HG03571 (cell line): ENCODE data around the gene ANKRD11.

Source experiments
- ATAC-seq: cut with Tn5 transposase; IDR thresholded peaks from one replicate; pipeline ENCODE4 v1.9.1; 2021; ENCODE audit not compliant: unreplicated experiment

ANKRD11 gene

DNA sequence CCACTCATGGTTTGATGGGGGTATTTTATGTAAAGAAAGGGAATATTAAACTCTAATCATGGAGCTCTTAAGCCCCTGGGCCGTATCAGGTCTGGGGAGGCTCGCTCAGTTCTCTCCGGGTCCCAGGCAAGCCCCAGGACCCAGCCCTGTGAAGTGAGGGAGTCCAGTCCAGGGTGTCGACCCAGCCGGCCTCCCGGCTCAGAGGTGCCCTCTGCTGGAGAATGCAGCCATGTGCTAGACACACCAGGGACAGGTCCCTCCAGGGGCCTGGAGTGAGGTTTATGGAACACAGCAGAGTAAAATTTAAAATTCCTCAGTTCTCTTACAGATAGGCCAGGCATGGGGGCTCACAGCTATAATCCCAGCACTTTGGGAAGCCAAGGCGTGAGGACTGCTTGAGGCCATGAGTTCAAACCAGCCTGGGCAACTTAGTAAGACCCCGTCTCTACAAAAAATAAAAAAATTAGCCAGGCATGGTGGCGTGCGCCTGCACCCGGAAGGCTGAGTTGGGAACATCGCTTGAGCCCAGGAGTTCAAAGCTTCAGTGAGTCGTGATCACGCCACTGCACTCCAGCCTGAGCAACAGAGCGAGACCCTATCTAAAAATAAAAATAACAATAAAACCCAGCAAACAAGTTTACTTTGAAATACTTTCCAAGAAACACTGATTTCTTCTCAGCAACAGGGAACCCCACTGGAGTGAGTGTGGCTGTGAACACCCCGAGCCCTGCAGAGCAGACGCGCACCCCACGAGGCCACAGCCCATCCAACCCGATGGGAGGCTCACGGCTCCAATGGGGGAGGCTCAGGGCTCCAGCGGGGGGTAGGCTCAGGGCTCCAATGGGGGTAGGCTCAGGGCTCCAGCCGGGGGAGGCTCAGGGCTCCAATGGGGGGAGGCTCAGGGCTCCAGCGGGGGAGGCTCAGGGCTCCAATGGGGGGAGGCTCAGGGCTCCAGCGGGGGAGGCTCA is 200.6 kb downstream of the ANKRD11 start:
- ATAC-seq, result no peak

DNA sequence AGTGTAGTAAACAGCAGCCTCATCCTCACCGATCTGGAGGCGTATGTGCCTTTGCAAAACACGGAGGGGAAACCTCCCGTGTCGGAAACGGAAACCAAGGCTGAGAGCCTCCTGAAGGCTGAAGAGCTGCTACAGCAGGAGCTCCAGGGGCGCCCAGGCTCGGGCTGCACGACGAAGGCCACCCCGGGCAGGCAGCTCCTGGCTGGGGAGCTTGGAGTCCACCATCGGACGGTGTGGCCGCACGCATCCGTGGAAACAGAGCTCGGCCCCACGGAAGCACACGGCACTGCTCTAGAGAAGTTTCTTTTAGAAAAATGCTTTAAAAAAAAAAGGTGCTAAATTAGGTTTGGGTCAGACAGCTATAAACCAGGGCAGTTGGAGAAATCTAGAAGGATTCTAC is 201.4 kb downstream of the ANKRD11 start:
- no peak for ATAC-seq

DNA sequence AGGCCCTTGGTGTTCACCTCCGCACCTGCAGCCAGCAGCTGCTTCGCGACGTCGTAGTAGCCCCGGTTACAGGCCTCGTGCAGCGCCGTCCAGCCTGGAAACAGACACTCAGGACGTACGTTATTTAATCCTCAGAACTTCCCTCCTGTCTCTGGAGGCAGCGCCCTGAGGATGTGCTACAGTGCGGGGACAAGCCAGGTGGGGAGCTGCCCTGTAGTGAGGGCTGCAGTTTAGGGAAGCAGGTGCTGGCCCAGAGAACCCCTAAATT is 201.8 kb downstream of the ANKRD11 start:
- ATAC-seq, result no peak

DNA sequence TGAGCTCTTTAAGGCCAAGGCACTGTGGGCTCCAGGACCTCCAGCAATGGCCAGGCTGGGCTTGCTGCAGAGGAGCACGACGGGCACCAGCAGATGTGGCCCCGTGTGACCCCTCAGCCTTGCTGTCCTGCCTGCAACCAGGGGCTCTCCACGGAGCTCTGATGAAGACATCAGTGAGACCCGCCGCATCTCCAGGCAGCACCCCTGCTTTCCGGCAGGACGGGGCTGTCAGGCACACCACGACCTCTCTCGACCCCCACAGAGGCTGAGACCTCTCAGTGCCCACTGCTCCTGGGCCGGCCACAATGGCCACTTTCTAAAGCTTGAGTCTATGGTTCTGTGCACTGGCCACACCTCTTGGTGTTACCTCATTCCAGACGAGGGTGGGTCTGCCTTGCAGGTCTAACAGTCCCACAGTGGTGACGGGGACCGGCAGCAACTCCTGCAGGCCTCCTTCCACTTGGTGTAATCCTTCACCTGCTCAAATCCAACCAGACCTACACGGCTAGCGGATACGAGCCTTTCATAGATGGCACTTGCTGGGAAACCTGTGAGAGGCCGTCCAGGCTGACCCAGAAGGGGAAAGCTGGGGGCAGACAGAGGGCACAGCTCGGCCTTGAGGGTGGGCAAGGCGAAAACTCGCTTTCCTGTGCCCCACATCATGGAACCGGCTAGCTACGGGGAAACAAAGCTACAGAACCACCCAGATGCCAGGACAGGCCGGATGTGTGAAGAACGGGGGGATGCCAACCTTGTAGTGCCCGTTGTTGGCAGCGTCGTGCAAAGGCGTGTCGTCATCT is 202.4 kb downstream of the ANKRD11 start:
- ATAC-seq, result no peak

DNA sequence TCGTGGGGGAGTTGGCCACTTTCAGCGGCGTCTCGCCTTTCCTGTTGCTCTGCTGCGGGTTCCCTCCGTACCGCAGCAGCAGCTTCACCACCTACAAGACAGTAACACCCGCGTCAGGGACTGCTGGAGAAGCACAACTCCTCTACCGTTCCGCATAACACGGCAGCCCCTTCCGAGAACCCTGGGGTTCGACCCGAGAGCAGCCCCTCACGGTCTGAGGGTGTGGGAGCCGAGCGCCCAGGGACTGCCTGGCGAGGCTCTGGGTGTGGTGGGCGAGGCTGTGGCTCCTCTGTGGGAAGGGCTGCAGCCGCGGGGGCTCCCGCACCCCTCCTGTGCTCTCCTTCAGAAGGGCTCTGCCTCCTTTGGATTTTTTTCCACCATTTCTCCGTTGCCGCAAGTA is 204.3 kb downstream of the ANKRD11 start:
- ATAC-seq, result no peak

DNA sequence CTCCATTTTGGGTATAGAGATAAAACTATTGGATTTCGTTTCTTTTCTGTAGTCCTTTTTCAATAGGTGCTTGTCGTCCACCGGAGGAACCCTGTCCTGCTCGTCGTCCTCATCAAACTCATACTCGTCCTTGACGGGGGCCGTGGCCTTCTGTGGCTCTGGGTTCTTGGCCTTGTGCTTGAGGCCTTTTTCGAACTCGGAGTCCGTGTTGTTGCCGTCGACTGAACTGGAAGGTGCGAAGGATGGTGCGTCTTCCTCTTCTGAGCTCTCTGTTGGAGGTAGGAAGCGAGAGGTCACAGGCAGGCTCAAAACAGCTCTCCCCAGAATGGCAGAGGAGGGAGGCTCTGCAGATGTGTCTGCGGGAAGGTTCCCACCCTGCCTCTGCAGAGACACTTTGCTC is 205.0 kb downstream of the ANKRD11 start:
- no peak for ATAC-seq

DNA sequence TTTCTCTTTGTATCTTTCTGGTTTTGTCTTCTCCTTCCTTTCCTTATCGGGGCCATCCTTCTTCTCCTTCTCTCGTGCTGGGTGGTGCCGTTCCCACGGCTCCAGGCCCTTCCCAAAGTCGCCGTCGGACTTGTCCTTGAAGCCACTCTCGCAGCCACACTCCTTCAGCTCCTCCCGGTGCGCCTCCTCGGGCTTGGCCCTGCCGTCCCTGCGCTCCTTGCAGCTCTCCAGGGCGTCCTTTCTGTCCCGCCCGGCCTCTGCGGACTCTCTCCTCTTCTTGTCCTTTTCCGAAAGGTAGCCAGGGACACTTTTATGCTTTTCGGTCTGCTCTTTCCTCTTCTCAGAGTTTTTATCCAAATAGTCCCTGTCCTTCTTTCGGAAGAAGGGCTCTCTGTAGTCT is 206.9 kb downstream of the ANKRD11 start:
- ATAC-seq, result no peak

DNA sequence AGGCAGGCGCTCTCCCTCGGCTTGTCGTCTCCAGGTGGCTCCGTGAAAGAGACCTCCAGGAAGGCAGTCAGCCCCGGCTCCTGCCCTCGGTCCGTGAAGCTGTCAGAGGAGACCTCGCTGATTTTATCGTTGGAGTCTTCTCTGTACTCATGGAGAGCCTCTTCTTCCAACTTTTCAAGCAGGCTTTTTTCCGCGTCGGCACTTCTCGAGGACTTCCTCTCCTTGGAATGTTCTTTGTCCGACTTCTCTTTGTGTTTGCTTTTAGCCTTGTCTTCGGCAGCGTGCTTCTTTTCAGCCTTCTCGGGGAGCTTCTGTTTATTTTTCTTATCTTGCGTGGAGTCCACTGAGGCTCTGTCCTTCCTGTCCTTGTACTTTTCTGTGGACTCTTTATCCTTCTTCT is 207.8 kb downstream of the ANKRD11 start:
- ATAC-seq, result no peak

DNA sequence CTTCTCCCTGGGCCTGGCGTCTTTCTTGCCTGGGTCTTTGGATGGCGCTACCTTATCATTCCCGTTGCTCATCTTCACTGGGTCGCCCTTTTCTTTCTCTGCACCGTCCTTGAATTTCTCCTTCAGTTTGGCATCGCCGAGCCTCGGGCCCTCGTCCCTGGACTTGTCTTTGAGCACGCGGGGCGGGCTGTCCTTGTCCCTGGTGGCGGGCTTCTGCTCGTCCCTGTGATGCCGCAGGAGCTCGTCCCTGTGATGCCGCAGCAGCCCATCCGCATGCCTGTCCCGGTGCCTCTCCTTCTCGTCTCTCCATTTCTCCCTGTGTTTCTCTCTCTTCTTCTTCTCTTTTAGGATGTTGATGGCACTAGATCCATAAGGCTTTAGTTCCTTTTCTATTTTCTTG is 208.5 kb downstream of the ANKRD11 start:
- ATAC-seq, result no peak

DNA sequence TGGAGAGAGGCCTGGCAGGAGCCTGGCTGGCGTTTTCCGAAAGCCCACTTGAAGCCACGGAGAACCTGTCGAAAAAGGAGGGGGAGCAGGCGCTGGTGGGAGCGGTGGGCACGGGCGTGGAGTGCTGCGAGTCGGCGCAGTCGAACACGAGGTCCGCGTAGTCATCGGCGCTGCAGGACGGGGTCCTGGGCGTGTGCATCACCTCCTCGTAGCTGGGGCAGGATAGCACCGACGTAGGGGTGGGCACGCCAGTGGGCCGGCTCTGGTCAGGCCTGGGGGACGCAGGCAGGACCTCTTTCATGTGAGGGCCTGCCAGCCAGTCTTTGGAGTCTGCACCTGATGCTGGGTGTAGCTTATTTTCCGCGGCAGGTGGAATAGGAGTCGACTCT is 209.2 kb downstream of the ANKRD11 start:
- no peak for ATAC-seq

DNA sequence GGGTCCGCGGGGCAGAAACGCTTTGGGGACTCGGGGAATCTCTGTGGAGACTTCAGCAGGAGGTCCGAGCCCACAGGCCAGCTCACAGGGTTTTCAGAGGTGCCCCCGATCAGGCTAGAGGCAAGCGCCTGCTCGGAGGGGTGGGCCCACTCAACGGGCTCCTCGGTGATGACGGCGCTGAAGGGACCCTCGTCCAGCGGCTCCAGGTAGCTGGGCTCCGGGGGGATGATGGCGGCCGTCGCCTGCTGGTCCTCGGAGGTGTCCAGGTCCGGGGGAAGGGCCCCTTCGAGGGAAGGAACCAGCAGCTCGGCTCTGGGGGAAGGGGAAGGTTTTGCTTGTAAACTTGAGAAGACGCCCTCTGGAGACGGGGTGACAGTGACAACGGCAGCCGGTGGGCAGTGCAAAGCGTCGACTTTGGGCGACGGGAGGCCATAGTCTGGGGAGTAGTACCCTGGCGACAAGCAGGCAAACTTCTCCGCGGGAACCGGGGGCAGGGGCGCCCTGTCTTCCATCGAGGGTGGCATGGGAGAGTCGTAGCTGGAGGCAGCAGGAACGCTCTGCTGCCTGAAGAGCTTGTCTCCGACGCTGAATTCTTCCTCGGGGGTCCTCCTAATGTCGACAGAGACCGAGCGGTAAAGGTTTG is 209.7 kb downstream of the ANKRD11 start:
- no peak for ATAC-seq

DNA sequence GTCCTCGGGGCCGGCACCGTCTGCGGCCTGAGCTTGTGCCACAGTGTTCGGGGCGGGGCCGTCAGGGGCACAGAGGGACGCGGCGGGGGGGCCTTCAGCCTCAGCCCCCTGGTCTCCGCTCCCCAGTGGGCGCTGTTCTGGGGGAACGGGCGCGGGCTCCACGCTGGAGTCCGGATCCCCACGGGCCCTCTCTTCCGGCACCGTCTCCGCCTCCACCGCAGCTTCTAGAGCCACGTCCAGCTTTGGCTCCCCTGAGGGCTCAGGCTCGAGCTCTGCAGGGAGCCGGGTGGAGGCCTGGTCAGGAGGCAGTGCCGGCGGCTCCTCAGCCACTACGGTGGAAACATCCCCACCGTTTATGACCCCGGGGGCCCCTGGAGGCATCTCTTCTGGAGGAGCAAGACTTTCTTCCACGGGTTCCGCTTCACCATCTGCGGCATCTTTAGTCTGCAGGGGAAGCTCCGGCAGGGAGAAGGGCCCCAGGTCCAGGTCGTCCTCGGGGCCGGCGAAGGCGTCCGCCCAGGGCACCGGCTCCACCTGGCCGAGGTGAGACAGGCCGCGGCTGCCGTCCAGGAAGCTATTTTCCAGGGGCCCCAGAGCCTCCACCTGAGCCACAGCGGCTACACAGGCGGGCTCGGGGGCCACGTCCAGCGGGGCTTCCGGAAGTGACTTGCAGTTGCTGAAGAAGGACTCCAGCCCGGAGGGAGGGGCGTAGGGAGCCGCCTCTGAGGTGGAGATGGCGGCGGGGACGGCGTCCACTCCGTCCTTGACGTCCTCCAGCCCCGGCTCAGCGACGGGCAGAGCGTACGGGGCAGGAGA is 210.5 kb downstream of the ANKRD11 start:
- no peak for ATAC-seq

DNA sequence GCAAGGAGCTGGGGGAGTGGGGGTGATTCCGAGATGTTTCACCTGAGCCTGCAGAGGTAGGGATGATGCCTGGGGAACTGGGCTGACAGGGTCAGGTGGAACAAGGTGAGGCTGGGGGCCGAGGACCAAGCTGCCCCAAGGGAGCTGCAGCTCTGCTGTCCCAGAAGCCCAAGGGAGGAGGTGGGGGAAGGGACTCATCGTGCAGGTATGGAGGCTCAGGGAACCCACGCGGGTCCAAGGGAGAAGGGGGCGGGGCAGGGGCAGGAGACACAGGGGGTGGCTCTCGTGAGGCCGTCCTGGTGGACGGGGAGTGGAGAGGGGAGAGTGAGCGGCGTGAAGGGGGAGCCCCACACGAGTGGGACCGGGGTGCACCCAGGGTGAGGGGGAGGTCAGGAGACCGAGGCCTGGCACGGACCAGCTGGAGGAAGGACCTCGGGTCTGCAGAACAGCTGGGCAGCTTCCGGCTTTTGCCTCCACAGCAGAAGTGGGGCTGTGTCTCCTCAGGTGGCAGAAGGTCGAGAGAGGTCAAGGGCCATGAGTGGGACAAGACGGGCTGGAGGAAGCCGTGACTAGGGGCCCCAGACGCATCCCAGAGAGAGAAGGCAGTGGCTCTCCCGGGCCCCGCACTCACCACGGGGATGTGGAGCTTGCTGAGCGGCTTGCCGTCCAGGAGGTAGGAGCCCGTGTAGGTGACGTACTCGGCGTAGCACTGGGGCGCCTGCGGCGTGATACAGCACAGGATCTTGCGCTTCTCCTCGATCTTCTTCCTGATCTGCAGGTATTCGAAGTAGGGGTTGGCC is 211.7 kb downstream of the ANKRD11 start:
- ATAC-seq, result no peak

DNA sequence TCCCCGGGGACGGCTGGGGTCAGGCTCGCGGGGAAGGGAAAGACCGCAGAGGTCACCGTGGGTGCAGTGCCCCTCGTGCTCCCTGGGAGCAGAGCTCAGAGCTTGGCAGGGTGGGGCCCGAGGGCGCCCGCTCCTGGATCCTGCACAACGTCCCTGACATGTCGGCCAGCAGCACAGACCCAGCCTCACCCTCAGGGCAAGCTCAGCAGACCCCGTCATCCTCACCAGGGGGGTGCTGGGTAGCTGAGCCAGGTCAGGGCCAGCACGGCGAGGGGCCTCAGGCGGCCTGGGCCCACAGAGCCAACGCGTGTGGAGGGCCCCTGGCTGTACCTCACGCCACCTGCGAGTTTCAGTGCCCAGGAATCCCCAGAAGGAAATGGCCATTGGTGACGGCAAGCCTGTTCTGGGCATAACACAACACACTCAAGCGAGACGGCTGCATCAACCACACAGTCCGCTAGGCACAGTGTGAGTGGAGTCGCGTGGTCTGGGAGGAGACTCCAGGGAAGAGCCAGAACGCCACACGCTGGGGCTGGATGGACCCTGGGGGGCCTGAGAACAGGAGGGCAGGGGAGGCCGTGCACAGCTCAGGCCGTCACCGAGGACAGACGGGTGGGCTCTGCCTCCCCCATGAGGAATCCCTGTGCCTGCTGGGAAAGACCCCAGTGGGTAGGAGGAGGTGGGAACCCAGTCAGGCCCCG is 212.6 kb downstream of the ANKRD11 start:
- no peak for ATAC-seq

DNA sequence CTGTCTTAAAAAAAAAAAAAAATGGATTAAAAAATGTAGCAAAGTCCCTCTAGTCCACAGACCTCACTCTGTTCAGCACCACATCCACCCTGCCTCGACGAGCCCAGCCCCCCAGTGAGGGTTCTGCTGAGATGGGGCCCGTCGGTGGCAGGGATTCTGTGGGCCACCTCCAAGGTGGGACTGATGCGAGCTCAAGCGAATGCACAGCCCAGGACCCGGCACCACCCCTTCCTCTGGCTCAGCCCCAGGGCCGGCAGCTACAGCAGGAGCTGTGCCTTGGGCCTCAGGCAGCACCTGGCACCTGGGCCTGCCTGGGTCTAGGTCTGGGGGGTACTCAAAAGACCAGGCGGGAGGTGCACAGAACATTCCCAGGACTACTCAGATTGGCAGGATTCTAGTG is 213.3 kb downstream of the ANKRD11 start:
- ATAC-seq, result no peak

DNA sequence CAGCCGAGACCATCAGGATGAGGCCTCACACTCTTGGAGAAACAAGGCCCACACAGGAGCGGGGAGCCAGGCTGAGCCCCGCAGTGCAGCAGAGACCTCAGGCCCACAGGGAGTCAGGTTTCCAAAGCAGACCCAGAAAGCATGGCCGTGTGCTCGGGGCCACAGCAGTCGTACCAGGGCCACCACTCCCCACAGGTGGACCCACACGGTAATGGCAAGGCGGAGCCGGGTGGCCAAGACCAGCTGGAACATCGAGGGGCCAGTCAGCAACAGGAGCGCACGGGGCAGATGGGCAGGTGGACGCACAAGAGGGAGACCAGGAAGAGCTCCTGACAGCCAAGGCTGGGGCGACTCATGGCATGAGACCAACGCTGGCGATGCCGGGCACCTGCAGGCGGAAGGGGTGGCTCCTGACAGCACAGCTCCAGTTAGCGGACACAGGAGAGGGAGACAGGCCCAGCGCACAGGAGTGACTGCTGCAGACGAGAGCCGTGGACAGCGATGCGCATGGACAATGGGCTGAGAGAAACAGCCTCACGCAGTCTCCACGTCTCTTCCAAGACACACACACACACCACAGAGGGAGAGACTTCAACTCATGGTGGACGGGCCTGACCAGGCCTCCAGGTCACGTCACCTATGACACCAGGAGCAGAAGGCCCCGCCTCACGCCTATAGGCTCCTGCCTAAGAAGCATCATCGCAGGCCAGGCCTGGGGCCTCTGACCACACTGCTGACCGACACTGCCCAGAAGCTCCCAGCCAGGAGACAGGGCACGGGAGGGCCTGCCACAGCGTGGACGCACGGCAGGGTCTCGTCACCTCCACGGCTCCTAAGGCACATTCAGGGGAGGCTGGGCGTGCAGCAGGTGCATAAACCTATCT is 214.3 kb downstream of the ANKRD11 start:
- no peak for ATAC-seq

DNA sequence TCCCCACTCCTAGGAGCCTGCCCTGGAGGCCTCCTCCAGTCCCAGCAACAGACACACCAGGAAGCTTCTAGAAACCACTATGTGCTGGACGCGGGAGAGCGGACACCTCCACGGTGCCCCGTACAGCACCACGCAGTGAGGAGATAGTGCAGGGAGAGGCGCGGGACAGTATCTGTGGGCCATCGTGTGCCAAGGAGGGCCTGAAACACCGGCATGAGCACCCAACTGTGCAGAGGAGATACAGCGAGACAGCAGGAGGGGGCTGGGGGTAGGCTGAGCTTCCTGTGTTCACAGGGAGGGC is 215.1 kb downstream of the ANKRD11 start:
- no peak for ATAC-seq

DNA sequence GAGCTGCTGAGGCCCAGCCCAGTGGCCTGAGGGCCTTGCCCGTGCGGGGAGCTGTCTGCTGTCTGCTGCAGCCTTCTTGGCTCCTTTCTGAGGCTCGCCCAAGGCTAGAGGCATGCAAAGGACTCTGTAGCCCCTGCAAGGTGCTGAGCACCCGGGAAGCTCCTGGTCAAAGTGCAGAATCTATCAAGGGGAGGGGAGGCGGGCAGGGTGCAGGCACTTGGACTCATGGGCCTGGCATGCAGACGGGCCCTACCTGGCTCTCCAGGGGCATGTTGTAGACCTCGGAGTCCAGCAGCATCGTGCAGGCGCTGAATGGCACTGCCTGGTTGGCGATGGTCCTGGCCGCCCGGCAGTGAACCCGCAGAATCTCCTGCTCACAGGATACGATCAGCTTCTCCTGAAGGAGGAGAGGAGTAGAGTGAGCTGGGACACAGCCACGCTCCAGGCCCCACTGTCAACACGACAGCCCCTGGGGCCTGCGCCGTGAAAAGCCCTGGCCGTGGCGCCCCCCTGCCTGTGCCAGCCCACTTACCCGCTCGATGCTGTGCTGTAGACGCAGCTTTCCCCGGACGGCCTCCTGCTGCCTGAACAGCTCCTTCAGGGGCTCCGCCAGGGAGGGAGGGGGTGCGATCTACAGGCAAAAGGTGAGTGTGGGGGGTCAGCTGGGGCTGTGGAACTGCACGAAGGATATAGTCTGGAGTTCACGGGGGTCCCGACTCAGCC is 215.6 kb downstream of the ANKRD11 start:
- no peak for ATAC-seq
